ENCODE data around the gene PAGE4. TPM values are rescaled to one million over a fixed set of nuclear protein-coding genes. Genes with fewer than 3 reads are reported as not detected.

The PAGE4 gene, protein sequence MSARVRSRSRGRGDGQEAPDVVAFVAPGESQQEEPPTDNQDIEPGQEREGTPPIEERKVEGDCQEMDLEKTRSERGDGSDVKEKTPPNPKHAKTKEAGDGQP
- total RNA-seq (2014; rRNA removed; shearing (Covaris generic)), result not detected in 2 replicates

DNA sequence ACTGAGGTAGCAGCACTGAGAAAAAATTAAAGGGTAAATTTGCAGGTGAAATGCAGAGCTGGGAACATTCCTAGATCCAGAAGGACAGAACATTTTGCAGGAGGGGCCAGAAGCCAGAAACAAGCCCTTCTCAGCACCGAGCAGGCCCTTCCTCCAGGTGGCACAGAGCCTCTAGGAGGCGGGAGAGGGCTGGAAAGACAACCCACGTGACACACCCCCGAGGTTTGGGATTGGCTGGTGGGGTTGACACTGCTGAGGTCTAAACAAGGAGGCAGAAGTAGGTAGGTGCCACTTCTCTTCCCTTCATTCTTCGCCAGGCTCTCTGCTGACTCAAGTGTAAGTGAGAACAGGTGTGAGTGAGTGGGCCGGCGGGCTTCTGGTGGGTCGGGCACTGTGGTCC, at the start of gene PAGE4:
Gene PAGE4, plus strand, starts transcription at position 288 of the 400 bp plus-strand sequence. CDS start 1,126 bp downstream, outside the sequence.
- no peak for DNase-seq (ENCODE audit: low spot score)

DNA sequence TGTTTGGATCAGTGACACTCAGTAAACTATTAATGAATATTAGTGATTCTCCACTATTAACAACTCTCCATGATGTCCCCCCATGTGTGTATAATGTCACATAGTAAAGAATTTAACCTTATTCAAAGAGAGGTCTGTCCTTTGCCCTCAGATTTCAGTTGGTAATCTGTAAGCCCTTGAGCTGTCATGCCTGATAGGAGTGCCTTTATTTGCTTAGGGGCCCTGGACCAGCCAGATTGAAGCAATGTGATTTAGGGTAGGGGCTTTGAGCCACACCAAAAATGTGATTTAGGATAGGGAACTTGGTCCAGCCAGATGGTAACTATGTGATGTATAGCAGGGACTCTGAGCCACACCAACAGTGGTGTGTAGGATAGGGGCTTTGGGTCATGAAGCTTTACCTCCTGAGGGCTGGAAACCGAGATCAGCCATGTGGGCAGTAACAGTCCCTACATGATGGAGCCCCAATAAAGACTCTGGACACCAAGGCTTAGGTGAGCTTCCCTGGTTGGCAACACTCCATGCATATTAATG, 44.3 kb upstream of the PAGE4 start:
- DNase-seq (ENCODE audit: low spot score), result no peak

DNA sequence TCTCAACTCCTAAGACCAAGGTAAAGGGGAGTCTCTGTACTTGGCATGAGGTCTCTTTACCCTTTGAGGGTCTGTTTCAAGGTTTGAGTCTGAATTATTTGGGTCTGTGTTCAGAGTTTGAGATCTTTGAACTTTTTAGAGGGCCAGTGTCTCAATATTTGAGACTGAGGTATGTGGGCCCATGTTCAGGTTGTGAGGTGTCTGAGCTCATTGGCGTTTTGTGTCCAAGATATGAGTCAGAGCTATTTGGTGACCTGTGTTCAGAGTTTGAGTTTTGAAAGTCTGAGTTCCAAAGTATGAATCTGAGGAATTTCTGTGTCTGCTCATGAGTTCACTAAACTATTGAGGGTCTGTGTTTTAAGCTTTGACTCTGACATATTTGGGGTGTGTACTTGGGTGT, 36.7 kb upstream of the PAGE4 start:
- DNase-seq (ENCODE audit: low spot score), result no peak

DNA sequence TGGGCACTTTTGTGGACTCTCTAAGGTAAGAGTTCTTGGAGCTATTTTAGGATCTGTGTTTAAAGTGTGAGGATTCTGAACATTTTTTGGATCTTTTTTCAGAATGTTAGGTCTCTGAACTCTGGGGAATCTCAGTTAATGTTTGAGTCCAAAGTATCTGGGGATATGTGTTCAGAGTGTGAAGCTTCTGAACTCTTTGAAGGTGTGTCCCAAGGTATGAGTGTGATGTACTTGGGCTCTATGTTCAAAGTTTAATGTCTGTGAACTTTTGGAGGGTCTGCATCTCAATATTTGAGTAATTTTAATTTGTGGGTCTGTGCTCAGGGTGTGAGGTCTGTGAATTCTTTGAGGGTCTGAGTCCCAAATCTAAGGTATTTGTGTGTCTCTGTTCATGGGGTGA, 35.4 kb upstream of the PAGE4 start:
- no peak for DNase-seq (ENCODE audit: low spot score)

DNA sequence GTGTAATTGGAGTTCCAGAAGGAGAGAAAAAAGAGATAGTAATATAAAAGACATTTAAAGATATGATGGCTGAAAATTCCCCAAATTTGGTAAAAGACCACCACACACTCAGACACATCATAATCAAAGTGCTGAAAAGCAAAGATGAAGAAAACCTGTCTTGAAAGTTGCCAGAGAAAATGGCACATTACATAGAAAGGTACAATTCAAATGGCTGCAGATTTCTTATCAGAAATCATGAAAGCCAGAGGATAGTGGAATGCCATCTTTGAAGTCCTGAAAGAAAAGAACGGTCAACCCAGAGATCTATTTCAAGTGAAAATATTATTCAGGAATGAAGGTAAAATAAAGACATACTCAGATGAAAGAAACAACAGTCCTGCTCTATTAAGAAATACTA, 29.3 kb upstream of the PAGE4 start:
- DNase-seq (ENCODE audit: low spot score), result no peak

DNA sequence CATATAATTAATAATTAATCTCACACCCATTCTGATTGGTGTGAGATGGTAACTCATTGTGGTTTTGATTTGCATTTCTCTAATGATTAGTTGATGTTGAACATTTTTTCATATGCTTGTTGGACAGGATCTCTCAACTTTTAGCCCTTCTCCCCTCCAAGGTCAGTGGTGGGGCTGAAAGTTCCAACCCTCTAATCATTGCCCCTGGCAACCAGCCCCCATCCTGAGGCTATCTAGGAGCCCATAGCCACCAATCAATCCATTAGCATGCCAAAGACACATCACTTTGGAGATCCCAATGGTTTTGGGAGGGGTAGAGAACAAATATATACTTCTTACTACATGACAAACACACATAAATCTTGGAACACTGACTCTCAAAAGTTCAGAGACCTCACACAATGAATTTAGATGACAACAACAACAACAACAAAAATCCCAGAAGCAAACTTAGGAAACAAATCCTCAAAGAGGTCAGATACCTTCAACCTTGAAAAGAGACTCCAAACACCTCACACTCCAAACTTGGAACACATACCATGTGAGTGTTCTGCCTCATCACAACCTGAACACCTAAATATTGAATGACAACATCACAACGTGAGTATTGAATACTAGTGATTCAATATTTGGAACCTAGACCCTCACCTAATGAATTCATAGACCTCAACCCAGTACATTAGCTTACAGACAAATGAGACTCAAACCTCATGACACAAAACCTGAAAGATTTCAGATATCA, 19.0 kb upstream of the PAGE4 start:
- no peak for DNase-seq (ENCODE audit: low spot score)

DNA sequence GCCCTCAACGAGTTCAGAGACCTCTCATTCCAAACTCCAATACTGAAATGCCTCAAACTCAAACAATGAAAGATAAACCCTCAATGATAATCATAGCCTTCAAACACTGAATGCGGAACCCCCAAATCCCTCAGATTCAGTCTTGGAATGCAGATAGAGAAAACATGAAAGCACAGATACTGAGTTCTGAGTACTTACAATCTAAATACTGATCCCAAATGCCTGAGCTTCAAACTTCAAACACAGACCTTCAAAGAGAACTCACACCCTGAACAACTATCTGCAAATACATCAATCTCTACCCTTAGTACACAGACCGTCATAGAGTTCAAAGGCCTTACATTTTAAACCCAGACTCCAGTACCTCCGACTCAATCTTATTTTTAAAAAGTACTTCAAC, 16.9 kb upstream of the PAGE4 start:
- no peak for DNase-seq (ENCODE audit: low spot score)

DNA sequence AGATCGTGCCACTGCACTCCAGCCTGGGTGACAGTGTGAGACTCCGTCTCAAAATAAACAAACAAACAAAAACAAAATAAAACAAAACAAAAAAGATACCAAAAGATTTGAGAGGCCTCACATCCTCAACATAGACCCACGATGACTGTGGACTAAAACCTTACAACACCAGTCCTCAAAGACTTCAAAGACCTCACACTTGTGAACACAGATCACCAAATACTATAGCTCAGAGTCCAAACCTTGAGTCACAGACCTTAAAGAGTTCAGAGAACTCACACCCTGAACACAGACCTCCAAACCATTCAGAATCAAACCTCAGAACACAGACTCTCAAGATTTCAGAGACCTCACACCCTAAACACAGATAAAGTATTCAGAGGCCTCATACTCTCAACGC, 12.7 kb upstream of the PAGE4 start:
- DNase-seq (ENCODE audit: low spot score), result no peak

DNA sequence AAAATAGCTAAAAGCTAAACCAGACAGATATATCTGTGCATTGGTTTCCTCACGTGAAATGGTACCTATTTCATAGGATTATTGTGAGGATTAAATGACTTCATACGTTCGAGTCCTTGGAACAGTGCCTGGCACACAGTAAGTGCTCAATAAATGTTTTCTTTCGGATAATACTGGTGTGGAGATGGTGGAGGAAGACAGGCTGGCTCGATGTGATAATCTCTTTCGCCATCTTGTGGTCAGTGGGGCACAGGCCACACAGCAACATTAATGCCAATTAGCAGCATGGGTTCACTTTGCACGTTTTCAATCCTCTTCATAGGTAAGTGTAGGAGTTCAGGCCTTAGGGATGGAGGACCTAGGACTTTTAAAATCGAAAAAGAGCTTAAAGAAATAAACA, 9.3 kb downstream of the PAGE4 start:
- DNase-seq (ENCODE audit: low spot score), result peak; percentile 59

DNA sequence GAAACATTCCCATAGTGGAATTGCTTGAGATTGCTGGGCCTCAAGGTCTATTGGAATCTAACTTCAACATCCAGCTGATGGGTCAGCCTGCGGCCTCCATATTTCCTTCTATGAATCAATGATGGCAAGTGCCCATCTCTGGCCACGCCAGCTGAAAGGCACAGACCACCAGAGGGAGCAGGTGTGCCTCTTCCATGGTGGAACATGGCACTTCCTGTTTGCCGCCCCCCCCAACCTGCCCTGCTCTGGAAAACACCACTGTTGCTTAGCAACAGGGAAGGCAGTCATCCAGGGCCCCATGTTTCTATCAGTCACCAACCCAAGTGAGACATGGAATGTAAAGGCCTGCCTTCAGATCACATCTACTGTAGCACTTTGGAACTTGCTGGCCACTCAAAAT, 11.6 kb downstream of the PAGE4 start:
- peak; percentile 84 for DNase-seq (ENCODE audit: low spot score)

DNA sequence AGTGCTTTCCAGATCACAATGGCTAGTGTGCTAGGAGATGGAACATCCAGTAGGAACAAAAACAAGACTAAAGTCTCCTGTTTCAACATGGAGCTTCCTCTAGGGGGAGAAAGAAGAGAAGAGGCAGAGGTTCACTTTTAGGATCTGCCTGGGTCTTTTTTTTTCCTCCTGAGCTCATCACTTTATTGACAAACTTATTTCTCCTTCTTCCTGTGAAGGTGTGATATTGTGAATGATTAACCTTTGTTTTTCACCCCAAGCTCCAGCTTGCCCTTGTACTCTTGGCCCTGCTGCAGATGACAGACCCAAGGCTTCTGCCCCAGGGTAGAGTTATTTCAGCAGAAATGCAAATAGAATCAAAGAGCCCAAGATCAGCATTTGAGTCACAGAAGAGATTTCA, 13.5 kb downstream of the PAGE4 start:
- no peak for DNase-seq (ENCODE audit: low spot score)

DNA sequence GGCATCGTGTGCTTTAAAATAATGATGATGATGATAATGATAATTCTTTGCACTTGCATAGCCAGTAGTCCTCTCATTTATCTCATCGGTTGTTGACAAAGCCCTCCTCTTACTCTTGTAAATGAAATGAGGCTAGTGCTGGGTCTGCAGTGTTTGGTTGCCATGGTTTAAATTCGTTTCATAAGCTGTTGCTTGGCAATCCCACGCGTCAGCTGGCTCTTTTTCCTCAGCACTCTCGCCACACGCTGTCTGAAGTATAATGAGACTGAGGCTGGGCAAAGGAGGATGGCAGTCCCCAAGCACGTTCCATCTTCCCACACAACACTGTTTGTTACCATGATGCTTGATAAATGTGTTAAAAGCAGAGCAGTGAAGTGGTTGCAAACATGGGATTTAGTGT, 15.5 kb downstream of the PAGE4 start:
- DNase-seq (ENCODE audit: low spot score), result no peak

DNA sequence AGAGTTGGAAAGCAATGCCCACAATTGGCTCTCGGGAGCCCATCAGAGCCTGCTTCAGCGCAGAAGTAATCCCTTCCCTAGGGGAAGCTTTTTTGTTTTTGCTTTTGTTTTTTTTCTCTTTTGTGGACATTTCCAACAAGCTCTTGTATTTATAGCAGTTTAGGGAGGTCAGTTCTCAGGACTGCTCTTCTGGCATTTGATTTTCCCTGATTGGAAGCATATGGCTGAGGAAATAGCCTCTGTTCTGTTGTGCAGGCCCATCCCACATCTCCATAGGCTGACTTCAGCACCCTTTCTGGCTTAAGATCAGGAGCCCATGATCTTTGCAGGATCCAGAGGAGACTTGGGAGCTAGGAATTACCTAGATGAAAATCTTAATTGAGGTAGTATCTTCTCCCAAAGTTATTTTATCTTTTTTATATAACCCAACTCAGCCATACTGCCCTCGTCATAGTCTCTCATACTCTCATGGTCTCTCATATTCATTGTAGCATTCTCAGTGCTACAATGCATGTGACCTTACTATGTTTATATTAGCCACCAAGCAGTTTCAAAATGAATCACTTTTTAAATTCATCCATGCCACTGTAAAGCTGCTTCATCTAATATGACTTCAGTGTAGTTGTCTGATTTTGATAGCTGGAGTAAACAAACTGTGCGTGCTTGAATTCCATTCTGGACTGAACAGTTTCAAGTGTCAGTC, 16.7 kb downstream of the PAGE4 start:
- no peak for DNase-seq (ENCODE audit: low spot score)

DNA sequence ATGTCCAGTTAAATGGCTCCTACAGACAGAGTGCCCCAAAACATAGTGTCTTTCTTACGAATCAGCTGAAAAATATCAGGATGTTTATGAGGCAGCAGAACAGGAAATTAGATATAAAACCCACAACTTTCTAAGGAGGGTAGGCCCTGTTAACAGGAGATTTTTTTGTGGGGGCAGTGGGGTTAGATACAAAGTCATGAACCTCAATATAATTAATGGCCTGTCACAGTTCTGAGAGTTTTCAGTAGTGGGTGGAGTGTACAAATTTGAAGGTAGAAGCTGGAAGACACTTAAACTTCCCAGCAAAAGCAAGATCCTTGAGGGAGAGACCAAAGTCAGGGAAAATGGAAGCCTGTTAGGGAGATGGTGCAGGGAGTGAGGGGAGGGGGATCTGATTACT, 17.4 kb downstream of the PAGE4 start:
- DNase-seq (ENCODE audit: low spot score), result no peak

DNA sequence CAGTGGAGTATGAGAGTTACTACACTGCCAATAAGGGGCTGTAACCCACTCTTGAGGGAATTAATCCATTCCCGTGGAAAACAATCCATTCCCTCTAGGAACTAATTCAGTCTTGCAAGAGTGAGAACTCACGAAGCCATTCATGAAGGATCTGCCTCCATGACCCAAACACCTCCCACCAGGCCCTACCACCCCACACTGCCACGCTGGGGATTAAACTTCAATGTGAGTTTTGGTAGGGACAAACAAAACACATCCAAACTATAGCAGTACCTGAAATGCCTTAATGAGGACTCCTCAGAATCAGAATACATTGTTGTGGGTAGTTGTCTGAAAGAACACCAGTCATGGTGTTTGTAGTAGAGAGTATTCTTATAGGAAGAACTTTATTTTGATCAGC, 19.2 kb downstream of the PAGE4 start:
- DNase-seq (ENCODE audit: low spot score), result no peak

DNA sequence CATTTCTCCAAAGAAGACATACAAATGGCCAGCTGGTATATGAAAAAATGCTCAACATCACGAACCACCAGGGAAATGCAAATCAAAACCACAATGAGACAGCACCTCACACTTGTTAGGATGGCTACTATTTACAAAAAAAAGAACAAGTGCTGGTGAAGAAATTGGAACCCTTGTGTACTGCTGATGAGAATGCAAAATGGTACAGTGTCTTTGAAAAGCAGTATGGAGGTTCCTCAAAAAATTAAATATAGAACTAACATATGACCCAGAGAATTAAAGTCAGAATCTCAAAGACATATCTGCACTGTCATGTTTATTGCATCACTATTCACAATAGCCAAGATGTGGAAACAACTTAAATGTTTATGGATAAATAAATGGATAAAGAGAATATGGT, 20.9 kb downstream of the PAGE4 start:
- no peak for DNase-seq (ENCODE audit: low spot score)

DNA sequence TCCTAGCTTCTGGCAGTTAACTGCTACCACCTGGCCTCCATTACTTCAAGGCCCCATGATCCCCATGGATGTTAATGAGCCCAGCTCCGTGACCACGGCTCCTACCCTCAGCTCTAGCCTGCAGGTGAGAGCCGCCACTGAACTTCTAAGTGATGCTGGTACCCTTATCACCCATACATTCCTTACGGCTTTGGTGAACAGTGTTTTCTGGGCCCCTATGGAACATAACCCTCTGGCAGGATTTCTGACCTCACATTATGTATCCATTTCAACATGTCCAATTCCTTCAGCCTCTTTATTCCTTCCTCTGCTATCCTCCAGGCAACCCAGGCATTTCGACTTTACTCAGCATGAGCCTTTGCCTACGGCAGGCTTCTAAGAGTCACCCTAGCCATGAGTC, 24.6 kb downstream of the PAGE4 start:
- DNase-seq (ENCODE audit: low spot score), result no peak

DNA sequence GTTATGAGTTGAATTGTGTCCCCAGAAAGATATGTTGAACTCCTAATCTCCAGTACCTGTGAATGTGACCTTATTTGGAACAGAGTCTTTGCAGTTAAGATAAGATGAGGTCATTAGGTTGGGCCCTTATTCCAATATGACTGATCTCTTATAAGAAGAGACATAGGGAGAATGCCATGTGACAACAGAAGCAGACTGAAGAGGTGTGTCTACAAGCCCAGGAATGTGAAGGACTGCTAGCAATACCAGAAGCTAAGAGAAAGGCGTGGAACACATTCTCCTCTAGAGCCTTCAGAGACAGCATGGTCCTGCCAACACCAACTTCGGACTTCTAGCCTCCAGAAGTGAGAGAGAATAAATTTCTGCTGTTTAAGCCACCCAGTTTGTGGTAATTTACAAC, 27.7 kb downstream of the PAGE4 start:
- DNase-seq (ENCODE audit: low spot score), result no peak

DNA sequence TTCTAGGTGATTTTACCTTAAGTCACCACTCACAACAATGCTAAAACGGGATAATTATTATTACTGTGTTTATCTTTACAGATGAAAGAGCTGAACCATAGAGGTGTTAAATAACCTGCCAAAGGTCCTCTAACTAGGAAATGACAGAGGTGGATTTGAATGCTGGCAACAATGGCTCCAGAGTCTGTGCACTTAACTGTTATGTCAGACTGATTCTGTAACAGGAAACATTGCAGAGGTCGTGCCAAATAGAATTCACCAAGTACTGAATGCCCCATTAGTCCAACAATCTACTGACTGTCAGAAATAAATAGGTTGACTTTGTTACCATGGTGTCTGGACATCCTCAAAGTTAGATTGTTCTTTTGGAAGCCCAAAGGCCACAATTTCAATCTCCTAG, 29.2 kb downstream of the PAGE4 start:
- DNase-seq (ENCODE audit: low spot score), result no peak

DNA sequence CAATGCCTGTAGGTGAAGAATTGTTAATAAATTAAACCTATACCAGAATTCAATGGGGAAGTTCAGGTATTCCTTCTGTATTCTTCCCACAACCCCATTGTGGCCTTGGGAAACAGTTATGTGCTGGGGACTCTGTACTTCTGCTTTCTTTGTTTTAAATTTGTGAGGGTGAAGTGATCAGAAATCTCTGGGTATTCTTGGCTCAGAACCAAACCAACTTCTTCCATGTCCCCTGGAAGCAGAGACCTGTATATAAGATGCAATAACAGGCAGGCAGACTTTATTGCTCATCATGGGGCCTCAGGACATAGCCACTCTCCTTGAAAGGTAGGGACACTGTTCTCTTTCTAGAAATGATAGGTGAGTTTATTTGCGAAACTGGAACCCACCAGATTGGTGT, 30.4 kb downstream of the PAGE4 start:
- DNase-seq (ENCODE audit: low spot score), result no peak

DNA sequence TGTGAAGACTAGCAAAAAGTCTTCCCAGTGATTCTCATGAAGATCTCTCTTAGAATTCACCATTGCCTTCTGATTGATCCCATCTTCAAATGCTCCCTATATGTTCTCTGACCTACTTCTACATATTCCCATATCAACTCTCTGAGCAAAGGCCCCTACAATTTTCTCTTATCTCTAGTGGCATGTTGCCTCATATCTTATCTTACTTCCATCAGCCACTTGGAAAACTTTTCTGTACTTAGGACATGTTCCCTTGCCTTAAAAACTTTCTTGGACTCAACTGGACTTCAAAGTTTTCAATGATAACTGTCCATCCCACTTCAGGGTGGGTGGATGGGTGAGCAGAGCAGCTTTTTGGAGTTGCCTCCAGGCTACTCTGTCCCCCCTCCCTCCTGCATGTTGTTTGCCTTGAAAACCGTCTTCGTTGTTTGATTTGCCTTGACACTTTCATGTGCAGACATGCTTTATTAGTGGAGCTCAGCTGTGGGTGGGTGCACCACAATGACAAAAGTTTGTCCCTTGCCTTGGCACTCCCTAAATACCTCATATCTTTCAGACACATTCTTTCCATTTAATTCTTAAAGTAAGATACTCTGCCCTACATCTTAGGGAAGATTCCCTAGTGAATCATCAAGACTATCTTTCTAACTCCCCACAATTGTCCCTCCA, 31.9 kb downstream of the PAGE4 start:
- no peak for DNase-seq (ENCODE audit: low spot score)

DNA sequence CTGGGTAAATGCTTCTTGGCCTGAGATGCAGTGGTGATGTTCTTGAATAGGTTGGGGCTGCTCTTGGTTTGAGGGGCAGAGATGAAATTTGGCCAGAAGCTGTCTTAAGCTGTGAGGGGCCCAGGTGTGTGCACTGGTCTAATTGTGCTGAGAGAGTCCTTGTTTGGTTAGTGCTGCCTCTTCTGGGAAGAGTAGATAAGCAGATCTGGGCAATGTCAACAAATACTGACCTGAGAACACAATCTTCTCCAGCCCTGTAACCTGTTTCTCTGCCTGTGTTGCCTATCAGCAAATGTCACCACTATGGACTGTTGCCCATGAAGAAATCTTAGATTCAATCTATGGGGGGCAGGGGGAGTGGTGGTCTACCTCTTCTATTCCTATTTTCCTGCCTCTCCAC, 33.0 kb downstream of the PAGE4 start:
- no peak for DNase-seq (ENCODE audit: low spot score)
